Lung (tissue), 12 donors: Measurements from ENCODE around the gene DUSP22. TPM values are rescaled to one million over a fixed set of nuclear protein-coding genes. Genes with fewer than 3 reads are reported as not detected.

Source experiments
- ATAC-seq: fragments of 200-7000 bp; cut with Tn5 transposase; one replicate; pipeline ENCODE4 v1.9.1; 2020; ENCODE audit warnings: moderate number of reproducible peaks; ENCODE audit not compliant: insufficient read depth, low FRiP score
- DNase-seq, 3 donors: peaks; one replicate each; pipeline ENCODE4 v3.0.0-alpha.2; 2013 to 2017
- H3K27ac ChIP-seq, 2 donors: one replicate each; pipeline ENCODE4 v1.5.1; 2013; ENCODE audit warnings: mild to moderate bottlenecking in 2 of 2, moderate library complexity in 2 of 2, control low read depth in 1 of 2, inconsistent platforms in 1 of 2, low read depth in 1 of 2, low read length in 1 of 2
- H3K27me3 ChIP-seq, 3 donors: one replicate each; pipeline ENCODE4 v1.5.1; 2013; ENCODE audit warnings: low read length in 2 of 3; ENCODE audit not compliant: control insufficient read depth in 3 of 3, insufficient read depth in 3 of 3
- H3K36me3 ChIP-seq, 4 donors: one replicate each; pipeline ENCODE4 v1.5.1; 2013; ENCODE audit warnings: low read length in 4 of 4, mild to moderate bottlenecking in 1 of 4, moderate library complexity in 1 of 4; ENCODE audit not compliant: control insufficient read depth in 4 of 4, insufficient read depth in 4 of 4
- H3K4me1 ChIP-seq, 5 donors: one replicate each; pipeline ENCODE4 v1.5.1; 2013; ENCODE audit warnings: low read length in 5 of 5, mild to moderate bottlenecking in 2 of 5, moderate library complexity in 1 of 5; ENCODE audit not compliant: control insufficient read depth in 5 of 5, insufficient read depth in 5 of 5
- H3K4me3 ChIP-seq: one replicate; pipeline ENCODE4 v1.5.1; 2013; ENCODE audit warnings: mild to moderate bottlenecking, control low read depth, moderate library complexity
- H3K9ac ChIP-seq, 2 donors: one replicate each; pipeline ENCODE4 v1.5.1; 2013; ENCODE audit warnings: low read length in 2 of 2, control low read depth in 1 of 2; ENCODE audit not compliant: insufficient read depth in 1 of 2
- H3K9me3 ChIP-seq, 4 donors: one replicate each; pipeline ENCODE4 v1.5.1; 2013; ENCODE audit warnings: low read length in 3 of 4, mild to moderate bottlenecking in 1 of 4, moderate library complexity in 1 of 4; ENCODE audit not compliant: control insufficient read depth in 4 of 4, insufficient read depth in 3 of 4
- WGBS, 2 donors: extraction: QIAGEN DNeasy Blood & Tissue Kit; methylation state at CpG; one replicate each; pipeline ENCODE4 v1.1.7; 2013; 5-methylcytosine and 5-hydroxymethylcytosine counted together
- polyA plus RNA-seq, 2 donors: library from polyadenylated mRNA; stranded (reverse); fragments of 200-250 nt; gene quantifications; one replicate each; pipeline ENCODE4 v1.2.1, GENCODE V29; 2013
- total RNA-seq, 2 donors: library from RNA; depleted of rRNA in 1 of 2; stranded (reverse); fragments of >200 nt in 1 of 2; gene quantifications; one replicate each; pipeline ENCODE4 v1.2.1, GENCODE V29; 2014 to 2021
- TF ChIP-seq, protein P1 (sequence below): IDR thresholded peaks from 2 replicates; pipeline ENCODE4 v1.5.1; 2012; ENCODE audit warnings: mild to moderate bottlenecking; ENCODE audit errors: control extremely low read depth, extremely low read depth
- donor health status: control.
- donor health status: control.
- donor health status: Bipolar disorder and iron deficiency.
- donor health status: healthy.
- donor health status: DM: yes; HTN: yes; CAD: no.

DUSP22 gene
- total and polyA plus RNA-seq, 4 donors, result 38.9 to 51.1 (median 43.8) TPM

DNA sequence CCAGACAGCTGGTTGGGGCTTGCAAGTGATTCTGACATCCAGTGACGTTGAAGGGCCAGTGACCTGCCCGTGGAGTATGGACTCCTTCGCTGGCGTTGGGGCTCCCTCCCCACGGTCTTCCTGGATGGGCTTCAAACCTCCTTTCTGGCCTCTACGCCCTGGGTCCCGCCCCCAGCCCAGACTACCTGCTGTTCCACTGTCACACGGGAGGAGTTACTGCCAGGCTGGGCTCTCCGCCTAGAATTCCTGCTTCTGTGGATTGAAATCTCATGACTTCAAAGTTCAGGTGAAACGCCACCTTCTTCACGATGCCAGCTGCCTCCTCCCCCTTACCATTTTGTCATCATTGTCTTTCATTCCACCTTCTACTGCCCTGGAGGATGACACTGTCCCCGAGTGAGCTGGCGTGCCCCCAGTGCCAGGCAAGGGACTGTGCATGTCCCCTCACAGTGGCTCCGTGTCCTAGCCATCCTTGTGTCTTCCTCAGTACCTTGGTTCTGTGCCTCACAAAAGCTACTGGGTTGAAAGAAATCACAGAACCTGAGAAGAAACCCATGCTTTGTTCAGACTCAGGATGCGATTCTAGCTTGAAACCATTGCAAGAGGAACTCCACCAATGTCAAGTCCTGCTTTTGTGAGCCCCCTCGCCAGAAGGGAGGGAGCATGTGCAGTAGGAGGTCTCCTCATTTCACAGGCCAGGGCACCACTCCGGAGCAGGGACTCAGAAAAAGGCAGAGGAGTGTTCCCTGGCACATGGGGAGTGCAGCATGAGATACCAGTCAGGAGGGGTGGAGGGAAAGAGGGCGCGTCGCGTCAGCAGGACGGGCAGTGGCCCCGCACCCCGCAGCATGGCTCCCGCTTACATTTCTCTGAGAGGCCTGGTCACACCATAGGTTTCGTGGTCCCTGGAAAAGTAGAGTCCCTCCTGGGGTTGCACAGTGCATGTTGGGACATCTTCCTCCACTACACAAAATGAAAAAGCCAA, 88.2 kb downstream of the DUSP22 start:
- Histone ChIP-seq H3K36me3 (no peaks in the 10 kb centered on the region), H3K9me3 (no peaks in the 10 kb centered on the region), H3K9ac (no peak overlapping the region), H3K4me1 (no peaks in the 10 kb centered on the region), H3K27ac (no peak overlapping the region), H3K4me3 (no peak overlapping the region), H3K27me3 (no peaks in the 10 kb centered on the region)
- 88 to 90% methylated on average over 26 of the region's 26 CpGs for WGBS, 2 donors
- DNase-seq, result no peak
- ATAC-seq, result no peak
- TF ChIP-seq, protein P1, sequence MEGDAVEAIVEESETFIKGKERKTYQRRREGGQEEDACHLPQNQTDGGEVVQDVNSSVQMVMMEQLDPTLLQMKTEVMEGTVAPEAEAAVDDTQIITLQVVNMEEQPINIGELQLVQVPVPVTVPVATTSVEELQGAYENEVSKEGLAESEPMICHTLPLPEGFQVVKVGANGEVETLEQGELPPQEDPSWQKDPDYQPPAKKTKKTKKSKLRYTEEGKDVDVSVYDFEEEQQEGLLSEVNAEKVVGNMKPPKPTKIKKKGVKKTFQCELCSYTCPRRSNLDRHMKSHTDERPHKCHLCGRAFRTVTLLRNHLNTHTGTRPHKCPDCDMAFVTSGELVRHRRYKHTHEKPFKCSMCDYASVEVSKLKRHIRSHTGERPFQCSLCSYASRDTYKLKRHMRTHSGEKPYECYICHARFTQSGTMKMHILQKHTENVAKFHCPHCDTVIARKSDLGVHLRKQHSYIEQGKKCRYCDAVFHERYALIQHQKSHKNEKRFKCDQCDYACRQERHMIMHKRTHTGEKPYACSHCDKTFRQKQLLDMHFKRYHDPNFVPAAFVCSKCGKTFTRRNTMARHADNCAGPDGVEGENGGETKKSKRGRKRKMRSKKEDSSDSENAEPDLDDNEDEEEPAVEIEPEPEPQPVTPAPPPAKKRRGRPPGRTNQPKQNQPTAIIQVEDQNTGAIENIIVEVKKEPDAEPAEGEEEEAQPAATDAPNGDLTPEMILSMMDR, result no peak

DNA sequence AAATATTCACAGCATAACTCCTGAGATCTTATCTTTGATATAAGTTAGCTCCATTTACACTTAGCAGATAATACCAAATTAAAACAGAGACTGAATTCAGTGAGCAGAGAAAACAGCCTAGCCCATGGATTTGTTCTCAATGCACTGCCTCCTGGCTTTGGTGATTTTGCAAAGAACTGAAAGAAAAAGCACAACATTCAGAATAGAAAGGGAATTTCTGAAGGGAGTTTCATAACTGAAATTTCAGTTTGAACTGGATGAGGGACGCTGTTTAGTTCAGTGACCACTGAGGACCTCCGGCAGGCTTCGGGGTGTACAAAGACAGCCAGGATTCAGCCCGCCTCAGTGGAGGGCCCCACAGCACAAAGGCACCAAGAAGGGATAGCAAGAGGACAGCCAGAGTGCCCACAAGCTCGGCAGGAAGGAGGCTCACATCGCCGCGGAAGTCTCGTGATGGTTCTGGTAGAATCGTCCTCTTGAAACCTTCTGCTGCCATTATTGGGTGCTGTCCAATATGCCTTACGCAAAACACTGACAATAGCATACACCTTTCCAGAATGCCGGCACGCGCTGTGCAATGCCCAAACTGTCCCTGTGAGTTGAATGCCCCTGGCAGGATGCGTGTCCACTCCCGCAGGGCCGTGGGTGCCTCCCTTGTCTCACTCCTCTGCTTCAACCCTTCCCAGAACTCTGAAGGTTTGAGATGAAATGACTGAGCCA, 89.6 kb downstream of the DUSP22 start:
- Histone ChIP-seq H3K27me3 (peaks cover 0 to under 1% (median 0%) of the 10 kb centered on the region in 3 donors), H3K4me1 (no peaks in the 10 kb centered on the region), H3K27ac (no peak overlapping the region), H3K9ac (no peak overlapping the region), H3K9me3 (no peaks in the 10 kb centered on the region), H3K4me3 (no peak overlapping the region), H3K36me3 (no peaks in the 10 kb centered on the region)
- no peak for DNase-seq
- 90 to 93% methylated on average over 17 of the region's 17 CpGs for WGBS, 2 donors
- no peak for ATAC-seq
- TF ChIP-seq, protein P1, result no peak

DNA sequence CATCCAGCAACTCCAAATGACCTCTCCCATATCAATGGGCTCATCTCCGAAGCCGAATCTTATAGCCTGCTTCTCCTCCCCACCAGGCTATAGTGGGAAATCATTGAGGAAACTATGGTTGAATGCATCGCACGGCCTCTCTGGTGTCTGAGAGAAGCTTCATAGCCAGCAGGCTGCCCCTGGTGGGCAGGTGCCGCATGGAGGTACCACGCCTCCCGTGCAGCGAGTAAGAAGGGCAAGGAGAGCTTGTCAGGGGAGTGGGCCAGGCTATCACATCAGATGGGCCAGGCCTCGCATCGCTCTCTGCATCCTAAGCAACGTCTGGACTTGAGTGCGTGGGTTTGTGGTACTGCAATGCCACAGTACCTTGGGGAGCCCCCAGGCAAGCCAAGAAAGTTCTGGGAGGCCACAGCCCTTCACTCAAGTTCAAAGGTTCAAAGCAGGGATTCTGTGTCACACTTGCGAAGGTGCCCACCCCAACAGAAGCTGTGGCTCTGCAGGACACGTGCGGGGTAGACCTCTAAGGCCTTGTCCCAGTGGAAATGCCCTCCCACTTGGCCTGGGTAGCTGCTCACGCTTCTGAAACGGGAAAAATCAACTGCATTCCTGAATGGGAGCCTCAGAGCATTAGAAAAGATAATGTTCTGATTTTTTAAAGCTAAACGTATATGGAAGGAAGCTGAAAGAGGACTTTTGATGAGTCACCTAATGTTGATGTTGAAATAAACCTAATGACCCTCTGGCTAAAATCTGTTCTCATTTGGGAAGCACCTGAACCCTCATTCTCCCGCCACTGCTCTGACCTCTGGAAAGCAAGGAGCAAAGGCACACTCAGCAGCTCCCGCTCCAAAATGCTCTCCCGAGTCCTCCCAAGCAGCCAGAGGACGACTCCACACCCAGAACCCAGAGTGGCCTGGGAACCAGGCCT, 90.9 kb downstream of the DUSP22 start:
- TF ChIP-seq, protein P1, result no peak
- Histone ChIP-seq H3K27me3 (peaks cover 0 to 8% (median 7%) of the 10 kb centered on the region in 3 donors), H3K36me3 (no peaks in the 10 kb centered on the region), H3K4me3 (no peak overlapping the region), H3K4me1 (no peaks in the 10 kb centered on the region), H3K9me3 (no peaks in the 10 kb centered on the region), H3K27ac (no peak overlapping the region), H3K9ac (no peak overlapping the region)
- DNase-seq, result no peak
- ATAC-seq, result no peak
- 88 to 89% methylated on average over 22 of the region's 22 CpGs for WGBS, 2 donors
